Measurements from ENCODE around the gene ZNF853.
"Not testable (repeated sequence)": the region's sequence is repeated elsewhere in the genome, so short reads cannot be mapped to it uniquely, and the experiment has no call there.

Gene ZNF853

GRCh38 chr7:6606866-6607583, 8.4 kb upstream of the ZNF853 start:
- no peak for DNase-seq

- DNase-seq, result no peak
Measured at GRCh38 chr7:6607651-6608051, 7.8 kb upstream of the ZNF853 start.

GRCh38 chr7:6608081-6608480, 7.3 kb upstream of the ZNF853 start:
- DNase-seq, result no peak

GRCh38 chr7:6608794-6609193, 6.6 kb upstream of the ZNF853 start:
- DNase-seq, result no peak

GRCh38 chr7:6612819-6613218, 2.6 kb upstream of the ZNF853 start:
- DNase-seq, result no peak

GRCh38 chr7:6613706-6614105, 1.7 kb upstream of the ZNF853 start:
- DNase-seq, result no peak

- DNase-seq, result peak in 2 of 3 experiments; percentile 76 to 82
Measured at GRCh38 chr7:6615723-6616555, 529 bp downstream of the ZNF853 start.

GRCh38 chr7:6616854-6617643, 1.6 kb downstream of the ZNF853 start:
- no peak for DNase-seq

GRCh38 chr7:6618621-6619020, 3.2 kb downstream of the ZNF853 start:
- DNase-seq, result no peak

- no peak for DNase-seq
Measured at GRCh38 chr7:6619961-6620360, 4.6 kb downstream of the ZNF853 start.

- DNase-seq, result no peak
Measured at GRCh38 chr7:6621195-6622133, 6.1 kb downstream of the ZNF853 start.

GRCh38 chr7:6622134-6622710, 6.8 kb downstream of the ZNF853 start:
- no peak for DNase-seq

- no peak for DNase-seq
Measured at GRCh38 chr7:6623589-6624245, 8.3 kb downstream of the ZNF853 start.

GRCh38 chr7:6624246-6624611, 8.8 kb downstream of the ZNF853 start:
- no peak for DNase-seq

GRCh38 chr7:6628045-6628444, 12.6 kb downstream of the ZNF853 start:
- DNase-seq, result peak in 1 of 3 experiments; percentile 23

- no peak for DNase-seq
Measured at GRCh38 chr7:6630007-6630849, 14.8 kb downstream of the ZNF853 start.

GRCh38 chr7:6631605-6632004, 16.2 kb downstream of the ZNF853 start:
- no peak for DNase-seq

GRCh38 chr7:6634021-6634420, 18.6 kb downstream of the ZNF853 start:
- no peak for DNase-seq

GRCh38 chr7:6634971-6635370, 19.6 kb downstream of the ZNF853 start:
- DNase-seq, result not testable (repeated sequence)

Measured in NCI-H1417 (cell line).